PFSK-1 (cell line): ENCODE measurements around the gene LTBP3.

ENCODE experiments used
- FOXP2 ChIP-seq: optimal IDR thresholded peaks from 2 replicates; pipeline ENCODE3; 2011; ENCODE audit warnings: borderline replicate concordance, control low read depth, inconsistent platforms; ENCODE audit not compliant: insufficient read depth; ENCODE audit errors: extremely low read length, extremely low read depth
- POLR2AphosphoS5 ChIP-seq: IDR thresholded peaks from 2 replicates; pipeline ENCODE4 v1.6.1; 2012; ENCODE audit warnings: low read depth, mild to moderate bottlenecking, control low read depth, low read length, moderate library complexity
- REST ChIP-seq, 2 experiments: IDR thresholded peaks; 2 replicates each; pipeline versions ENCODE4 v1.6.1 to v1.8.0; 2011 to 2012; ENCODE audit warnings: low read depth in 2 of 2, low read length in 2 of 2, control low read depth in 1 of 2, inconsistent platforms in 1 of 2, mild to moderate bottlenecking in 1 of 2, moderate library complexity in 1 of 2; ENCODE audit not compliant: insufficient read depth in 1 of 2
- SIN3A ChIP-seq: IDR thresholded peaks from 2 replicates; pipeline ENCODE4 v1.6.1; 2012; ENCODE audit warnings: mild to moderate bottlenecking, low read length, moderate library complexity, borderline replicate concordance; ENCODE audit not compliant: insufficient read depth
- TAF1 ChIP-seq: IDR thresholded peaks from 2 replicates; pipeline ENCODE4 v1.6.1; 2012; ENCODE audit warnings: low read length, control low read depth, borderline replicate concordance; ENCODE audit not compliant: insufficient read depth

Gene LTBP3

DNA sequence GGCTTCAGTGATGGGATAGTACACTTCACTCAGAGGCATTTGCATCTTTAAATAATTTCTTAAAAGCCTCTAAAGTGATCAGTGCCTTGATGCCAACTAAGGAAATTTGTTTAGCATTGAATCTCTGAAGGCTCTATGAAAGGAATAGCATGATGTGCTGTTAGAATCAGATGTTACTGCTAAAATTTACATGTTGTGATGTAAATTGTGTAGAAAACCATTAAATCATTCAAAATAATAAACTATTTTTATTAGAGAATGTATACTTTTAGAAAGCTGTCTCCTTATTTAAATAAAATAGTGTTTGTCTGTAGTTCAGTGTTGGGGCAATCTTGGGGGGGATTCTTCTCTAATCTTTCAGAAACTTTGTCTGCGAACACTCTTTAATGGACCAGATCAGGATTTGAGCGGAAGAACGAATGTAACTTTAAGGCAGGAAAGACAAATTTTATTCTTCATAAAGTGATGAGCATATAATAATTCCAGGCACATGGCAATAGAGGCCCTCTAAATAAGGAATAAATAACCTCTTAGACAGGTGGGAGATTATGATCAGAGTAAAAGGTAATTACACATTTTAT, 54.7 kb downstream of the LTBP3 start:
- TF ChIP-seq SIN3A = no peak
- TF ChIP-seq FOXP2 = no peak
- no peak for TF ChIP-seq TAF1
- no peak for TF ChIP-seq REST (IDR thresholded peaks at IDR 0.05; ENCODE audit: insufficient read depth in 1 of 2, low read depth in 2 of 2, low read length in 2 of 2)
- TF ChIP-seq POLR2AphosphoS5 = no peak; the same call in 1 of the 2 replicates

GRCh38 chr11:65502555-65503367, 55.4 kb downstream of the LTBP3 start:
- TF ChIP-seq POLR2AphosphoS5 = peak; percentile 62; the same call in 1 of the 2 replicates
- no peak for TF ChIP-seq REST (IDR thresholded peaks at IDR 0.05; ENCODE audit: insufficient read depth in 1 of 2, low read depth in 2 of 2, low read length in 2 of 2)

DNA sequence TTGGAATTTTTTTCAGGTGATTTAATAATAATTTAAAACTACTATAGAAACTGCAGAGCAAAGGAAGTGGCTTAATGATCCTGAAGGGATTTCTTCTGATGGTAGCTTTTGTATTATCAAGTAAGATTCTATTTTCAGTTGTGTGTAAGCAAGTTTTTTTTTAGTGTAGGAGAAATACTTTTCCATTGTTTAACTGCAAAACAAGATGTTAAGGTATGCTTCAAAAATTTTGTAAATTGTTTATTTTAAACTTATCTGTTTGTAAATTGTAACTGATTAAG, 55.9 kb downstream of the LTBP3 start:
- no peak for TF ChIP-seq TAF1
- TF ChIP-seq POLR2AphosphoS5 = peak; percentile 38

GRCh38 chr11:65501472-65502273, 56.5 kb downstream of the LTBP3 start:
- no peak for TF ChIP-seq REST (IDR thresholded peaks at IDR 0.05; ENCODE audit: insufficient read depth in 1 of 2, low read depth in 2 of 2, low read length in 2 of 2)
- TF ChIP-seq FOXP2 = no peak
- TF ChIP-seq POLR2AphosphoS5 = peak; percentile 53; the same call in 1 of the 2 replicates
- TF ChIP-seq SIN3A = peak; percentile 50; the same call in 1 of the 2 replicates
- TF ChIP-seq TAF1 = peak; percentile 1; the same call in 1 of the 2 replicates

DNA sequence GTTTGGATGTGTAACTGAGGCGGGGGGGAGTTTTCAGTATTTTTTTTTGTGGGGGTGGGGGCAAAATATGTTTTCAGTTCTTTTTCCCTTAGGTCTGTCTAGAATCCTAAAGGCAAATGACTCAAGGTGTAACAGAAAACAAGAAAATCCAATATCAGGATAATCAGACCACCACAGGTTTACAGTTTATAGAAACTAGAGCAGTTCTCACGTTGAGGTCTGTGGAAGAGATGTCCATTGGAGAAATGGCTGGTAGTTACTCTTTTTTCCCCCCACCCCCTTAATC, 57.0 kb downstream of the LTBP3 start:
- TF ChIP-seq FOXP2 = no peak
- TF ChIP-seq POLR2AphosphoS5 = 0 out of 2 replicates have a peak, but pooled peaks have one; percentile 6
- no peak for TF ChIP-seq SIN3A
